ENCODE data around the gene XCL2. TPM values are rescaled to one million over a fixed set of nuclear protein-coding genes. Genes with fewer than 3 reads are reported as not detected.

The XCL2 gene
- total RNA-seq, 1 experiment from 2014 or later = not detected

GRCh38 chr1:168507828-168508227 is 36.0 kb downstream of the XCL2 start:
- POLR2A ChIA-PET = no interaction called here
- no TSS peak for BruUV-seq (replicated peaks)
- H3K4me2 ChIP-seq (ENCODE audit: low read length) = no peak overlapping the region

More at GRCh38 chr1:168507828-168508227, 36.0 kb downstream of the XCL2 start:
- H2AFZ ChIP-seq (ENCODE audit: low read depth, low read length, poor library complexity, severe bottlenecking) = no peak overlapping the region
- no peak overlapping the region for H3K9ac ChIP-seq (ENCODE audit: low read length)
- intact Hi-C loops (cut with micrococcal nuclease) = no loop called here
- ChIA-PET CTCF (no interaction called here), RAD21 (ENCODE audit: low non-redundant PET in 1 of 2, low total read pairs in 2 of 2, uncharacterized antibody in 2 of 2, unreplicated experiment in 2 of 2) (no interaction called here)
- no peak for ATAC-seq
- no peaks in the 10 kb centered on the region for H3K9me2 ChIP-seq (ENCODE audit: insufficient read depth)
- no peaks in the 10 kb centered on the region for H4K20me1 ChIP-seq (ENCODE audit: insufficient read depth)
- no peaks in the 10 kb centered on the region for H3K9me3 ChIP-seq (ENCODE audit: control insufficient read depth in 1 of 2, insufficient read depth in 1 of 2, low read depth in 1 of 2, low read length in 2 of 2)
- no peak overlapping the region for H3K4me3 ChIP-seq (replicated peaks in 1 of 2; ENCODE audit: low read depth in 1 of 2, low read length in 2 of 2)
- no peaks in the 10 kb centered on the region for H3K36me3 ChIP-seq (ENCODE audit: control insufficient read depth in 1 of 2, insufficient read depth in 2 of 2, low read length in 2 of 2)
- H3K27ac ChIP-seq (ENCODE audit: low read depth, low read length) = no peak overlapping the region
- DNase-seq (ENCODE audit: low read depth, low spot score) = no peak
- H3K27me3 ChIP-seq (ENCODE audit: insufficient read depth, low read length) = no peaks in the 10 kb centered on the region
- peaks cover 0 to 13% of the 10 kb centered on the region in 2 experiments; a peak in 3 of 4 replicates for H3K4me1 ChIP-seq (ENCODE audit: control insufficient read depth in 1 of 2, insufficient read depth in 2 of 2, low read length in 2 of 2)
- no peak for TF ChIP-seq SIN3A (IDR thresholded peaks at IDR 0.05; ENCODE audit: low read depth)
- TF ChIP-seq EZH2 (IDR thresholded peaks at IDR 0.05) = no peak
- no peak for TF ChIP-seq REST (IDR thresholded peaks at IDR 0.05; ENCODE audit: low read depth)
- TF ChIP-seq RAD21 (IDR thresholded peaks at IDR 0.05; ENCODE audit: low read depth) = no peak
- TF ChIP-seq TCF7L2 (IDR thresholded peaks at IDR 0.05; ENCODE audit: borderline replicate concordance, extremely low read depth, insufficient read depth, insufficient read length) = no peak
- no peak for TF ChIP-seq EGR1 (IDR thresholded peaks at IDR 0.05; ENCODE audit: low read depth)
- no peak for TF ChIP-seq YY1 (IDR thresholded peaks at IDR 0.05; ENCODE audit: extremely low read depth, insufficient replicate concordance, low read depth, low read length)
- TF ChIP-seq POLR2A (IDR thresholded peaks at IDR 0.05; ENCODE audit: borderline replicate concordance, extremely low read depth, insufficient read depth, insufficient read length) = no peak
- TF ChIP-seq MAX (IDR thresholded peaks at IDR 0.05) = no peak
- no peak for TF ChIP-seq ZBTB33 (IDR thresholded peaks at IDR 0.05; ENCODE audit: extremely low read depth, insufficient replicate concordance, low read length)
- TF ChIP-seq CBX3 (IDR thresholded peaks at IDR 0.05; ENCODE audit: low read depth) = no peak
- no peak for TF ChIP-seq CTCF (IDR thresholded peaks at IDR 0.05 in 2 of 3, conservative IDR thresholded peaks at IDR 0.05 in 1 of 3; ENCODE audit: borderline replicate concordance in 1 of 3, insufficient read depth in 1 of 3, low read depth in 2 of 3, low read length in 2 of 3)
- TF ChIP-seq CEBPB (IDR thresholded peaks at IDR 0.05; ENCODE audit: low read depth) = no peak
- TF ChIP-seq, protein P1, sequence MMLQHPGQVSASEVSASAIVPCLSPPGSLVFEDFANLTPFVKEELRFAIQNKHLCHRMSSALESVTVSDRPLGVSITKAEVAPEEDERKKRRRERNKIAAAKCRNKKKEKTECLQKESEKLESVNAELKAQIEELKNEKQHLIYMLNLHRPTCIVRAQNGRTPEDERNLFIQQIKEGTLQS (IDR thresholded peaks at IDR 0.05) = no peak
- H3K79me2 ChIP-seq (ENCODE audit: insufficient read depth, low read length) = no peaks in the 10 kb centered on the region

Data from HCT116 (cell line).